Hematopoietic multipotent progenitor cell (in vitro differentiated cells): ENCODE measurements around the gene IRF8. TPM values are rescaled to one million over a fixed set of nuclear protein-coding genes. Genes with fewer than 3 reads are reported as not detected.

Source experiments
- small RNA-seq: library from RNA; depleted of rRNA; stranded (forward); fragments of <200 nt; gene quantifications from one replicate; pipeline ENCODE3, GENCODE V24; 2012
- total RNA-seq: library from RNA; depleted of rRNA; stranded (reverse); fragments of >200 nt; gene quantifications from one replicate; pipeline ENCODE4 v1.2.3, GENCODE V29; 2012

The IRF8 gene
- total RNA-seq, 1 donor: 19.7 TPM

Small RNA genes lying within 50 kb of the gene (small RNA-seq; reads per million reads assigned to genes)
- not detected for gene MIR6774

Other genes with a start within 250 kb of the IRF8 start
- 5.4 TPM for gene GINS2, start 210.2 kb upstream of the IRF8 start, total RNA-seq
- gene C16orf74, start 148.1 kb upstream of the IRF8 start, total RNA-seq: 3.5 TPM
- 28.3 TPM for gene EMC8, start 99.6 kb upstream of the IRF8 start, total RNA-seq
- 368 TPM for gene COX4I1, start 99.5 kb upstream of the IRF8 start, total RNA-seq